HEK293T (cell line): Measurements from ENCODE around the gene PAQR5.
"Not testable (repeated sequence)": the region's sequence is repeated elsewhere in the genome, so short reads cannot be mapped to it uniquely, and the experiment has no call there.

Experiments used
- CTCF ChIA-PET: fragments of 350-600 bp; formaldehyde crosslinking; extraction: SDS; loops from one replicate; lab custom pipeline; 2021; ENCODE audit warnings: antibody characterized with exemption, inconsistent platforms; lab: Yijun Ruan, JAX
- POLR2A ChIA-PET: fragments of 350-600 bp; formaldehyde crosslinking; extraction: SDS; loops from one replicate; lab custom pipeline; 2020; ENCODE audit warnings: antibody characterized with exemption, inconsistent platforms; lab: Yijun Ruan, JAX
- DNase-seq: peaks from one replicate; pipeline ENCODE4 v3.0.0; 2012; ENCODE audit warnings: mixed read lengths; ENCODE audit errors: extremely low spot score
- ARNT ChIP-seq: fragments of 450-650 bp; IDR thresholded peaks from 2 replicates; pipeline ENCODE4 v1.6.1; 2017; ENCODE audit warnings: mild to moderate bottlenecking
- BHLHE40 ChIP-seq: fragments of 450-650 bp; IDR thresholded peaks from 2 replicates; pipeline ENCODE4 v1.6.1; 2016; ENCODE audit warnings: mild to moderate bottlenecking, moderate library complexity, borderline replicate concordance
- CTBP1 ChIP-seq: fragments of 450-650 bp; IDR thresholded peaks from 2 replicates; pipeline ENCODE4 v1.6.1; 2016; ENCODE audit warnings: borderline replicate concordance
- FOXA1 ChIP-seq: fragments of 450-650 bp; IDR thresholded peaks from 2 replicates; pipeline ENCODE4 v1.6.1; 2016; ENCODE audit warnings: mild to moderate bottlenecking
- FOXK2 ChIP-seq: fragments of 450-650 bp; IDR thresholded peaks from 2 replicates; pipeline ENCODE4 v1.6.1; 2016; ENCODE audit warnings: mild to moderate bottlenecking
- FOXM1 ChIP-seq: fragments of 450-650 bp; IDR thresholded peaks from 2 replicates; pipeline ENCODE4 v1.6.1; 2017; ENCODE audit warnings: mild to moderate bottlenecking, borderline replicate concordance
- HDGF ChIP-seq: fragments of 450-650 bp; IDR thresholded peaks from 2 replicates; pipeline ENCODE4 v1.6.1; 2017; ENCODE audit warnings: antibody characterized with exemption, borderline replicate concordance
- L3MBTL2 ChIP-seq: fragments of 450-650 bp; conservative IDR thresholded peaks from 2 replicates; pipeline ENCODE4 v1.6.1; 2016; ENCODE audit warnings: mild to moderate bottlenecking
- LEF1 ChIP-seq: fragments of 450-650 bp; IDR thresholded peaks from 2 replicates; pipeline ENCODE4 v1.6.1; 2017; ENCODE audit warnings: mild to moderate bottlenecking, borderline replicate concordance
- NFRKB ChIP-seq: fragments of 450-650 bp; IDR thresholded peaks from 2 replicates; pipeline ENCODE4 v1.6.1; 2016; ENCODE audit warnings: mild to moderate bottlenecking, moderate library complexity
- PKNOX1 ChIP-seq: fragments of 450-650 bp; IDR thresholded peaks from 2 replicates; pipeline ENCODE4 v1.6.1; 2016
- SP1 ChIP-seq: fragments of 450-650 bp; IDR thresholded peaks from 2 replicates; pipeline ENCODE4 v1.6.1; 2017
- SUZ12 ChIP-seq: fragments of 450-650 bp; IDR thresholded peaks from 2 replicates; pipeline ENCODE4 v1.6.1; 2016; ENCODE audit warnings: mild to moderate bottlenecking
- TARDBP ChIP-seq: fragments of 450-650 bp; IDR thresholded peaks from 2 replicates; pipeline ENCODE4 v1.6.1; 2016
- ZNF384 ChIP-seq: fragments of 450-650 bp; IDR thresholded peaks from 2 replicates; pipeline ENCODE4 v1.6.1; 2016

PAQR5 gene

GRCh38 chr15:69290346-69291164 lies 8.2 kb upstream of the PAQR5 start:
- CTCF ChIA-PET = interaction anchor here (1.1 kb wide), 1 partner anchor 11 kb away, joined by 3 read pairs; no protein-coding TSS in a partner anchor
- no peak for DNase-seq
- TF ChIP-seq L3MBTL2 = no peak
- no peak for TF ChIP-seq FOXA1
- TF ChIP-seq FOXM1 = no peak
- TF ChIP-seq ZNF384 = no peak
- TF ChIP-seq CTBP1 = no peak
- TF ChIP-seq HDGF = no peak
- TF ChIP-seq SUZ12 = no peak
- TF ChIP-seq LEF1 = no peak
- TF ChIP-seq NFRKB = no peak
- no peak for TF ChIP-seq TARDBP
- TF ChIP-seq FOXK2 = no peak
- no peak for TF ChIP-seq PKNOX1
- TF ChIP-seq BHLHE40 = no peak
- POLR2A ChIA-PET = interaction anchor here (0.8 kb wide), 1 partner anchor 8 kb away, joined by 3 read pairs; the partner anchor contains the start of gene PAQR5

DNA sequence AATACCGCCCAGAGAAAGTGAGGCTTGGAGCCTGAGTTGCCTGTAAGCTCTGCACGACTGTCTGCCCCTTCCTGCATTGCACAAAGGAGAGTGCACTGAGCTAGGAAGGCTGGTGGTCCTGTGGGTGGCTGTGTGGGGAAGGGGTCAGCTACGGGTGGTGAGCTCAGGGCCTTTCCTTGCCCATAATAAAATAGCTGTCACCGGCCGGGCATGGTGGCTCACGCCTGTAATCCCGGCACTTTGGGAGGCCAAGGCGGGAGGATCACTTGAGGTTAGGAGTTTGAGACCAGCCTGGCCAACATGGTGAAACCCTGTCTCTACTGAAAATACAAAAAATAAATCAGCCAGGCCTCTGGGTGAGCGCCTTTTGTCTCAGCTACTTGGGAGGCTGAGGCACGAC lies 7.1 kb upstream of the PAQR5 start:
- CTCF ChIA-PET = interaction anchor here (1.1 kb wide), 1 partner anchor 232 kb away, joined by 4 read pairs; no protein-coding TSS in a partner anchor
- POLR2A ChIA-PET = not testable (repeated sequence)

DNA sequence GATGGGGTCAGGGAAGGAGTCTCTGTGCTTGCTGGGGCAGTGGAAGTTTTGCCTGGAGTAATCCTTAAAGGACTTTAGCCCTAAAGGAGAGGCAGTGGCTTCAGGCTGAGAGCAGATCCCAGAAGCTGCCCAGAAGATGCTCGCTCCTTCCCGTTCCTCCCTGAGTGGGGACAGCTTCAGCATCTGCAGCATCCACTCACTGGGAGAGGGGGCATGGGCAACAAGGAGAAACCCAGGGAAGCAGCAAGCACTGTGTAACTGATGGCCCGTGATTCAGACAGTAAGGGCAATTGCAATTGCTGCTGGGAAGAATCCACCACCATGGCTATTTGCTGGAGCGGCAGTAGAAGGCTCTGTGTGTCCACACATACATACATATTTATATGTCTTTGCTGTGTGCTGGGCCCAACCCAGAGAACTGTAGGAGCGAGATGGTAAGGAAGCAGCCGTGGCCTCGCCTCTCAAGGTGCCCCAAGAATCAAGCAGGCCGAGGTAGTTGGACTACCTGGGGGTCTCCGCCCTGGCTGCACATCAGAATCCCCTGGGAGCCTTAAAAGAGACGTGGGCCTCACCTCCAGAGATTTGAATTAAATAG lies 5.8 kb upstream of the PAQR5 start:
- no peak for TF ChIP-seq ZNF384
- no peak for TF ChIP-seq HDGF
- no peak for TF ChIP-seq PKNOX1
- no peak for TF ChIP-seq SUZ12
- TF ChIP-seq FOXK2 = no peak
- no peak for TF ChIP-seq SP1
- TF ChIP-seq BHLHE40 = no peak
- TF ChIP-seq FOXA1 = no peak
- TF ChIP-seq NFRKB = no peak
- TF ChIP-seq LEF1 = no peak
- no peak for TF ChIP-seq FOXM1
- ChIA-PET POLR2A (no interaction called here), CTCF (interaction anchor here (0.9 kb wide), 1 partner anchor 170 kb away, joined by 3 read pairs; no protein-coding TSS in a partner anchor)
- DNase-seq = no peak

More for the DNA sequence above, 7.1 kb upstream of the PAQR5 start:
- DNase-seq = not testable (repeated sequence)

GRCh38 chr15:69293741-69294615 lies 4.7 kb upstream of the PAQR5 start:
- TF ChIP-seq CTBP1 = no peak
- no peak for TF ChIP-seq PKNOX1
- no peak for TF ChIP-seq ZNF384
- TF ChIP-seq FOXM1 = no peak
- no peak for TF ChIP-seq HDGF
- no peak for TF ChIP-seq FOXK2
- TF ChIP-seq TARDBP = no peak
- TF ChIP-seq SUZ12 = no peak
- TF ChIP-seq BHLHE40 = no peak
- no peak for TF ChIP-seq FOXA1
- no peak for TF ChIP-seq SP1
- no peak for TF ChIP-seq NFRKB
- DNase-seq = no peak
- ChIA-PET POLR2A (no interaction called here), CTCF (no interaction called here)

GRCh38 chr15:69296606-69297005 lies 2.1 kb upstream of the PAQR5 start:
- CTCF ChIA-PET = interaction anchor here (0.6 kb wide), 1 partner anchor 213 kb away, joined by 3 read pairs; no protein-coding TSS in a partner anchor
- TF ChIP-seq ARNT (no peak), TARDBP (no peak), L3MBTL2 (no peak), HDGF (no peak), FOXM1 (no peak)
- no peak for DNase-seq
- POLR2A ChIA-PET = interaction anchor here (0.7 kb wide), 1 partner anchor 118 kb away, joined by 3 read pairs; the partner anchor contains the start of gene KIF23
